Myocyte (in vitro differentiated cells): ENCODE measurements around the gene CACNG1. TPM values are rescaled to one million over a fixed set of nuclear protein-coding genes. Genes with fewer than 3 reads are reported as not detected.

ENCODE experiments used
- DNase-seq: peaks from one replicate; pipeline ENCODE4 v3.0.0-alpha.2; 2012; ENCODE audit warnings: low read depth
- polyA plus RNA-seq: library from polyadenylated mRNA; unstranded; fragments of >200 nt; gene quantifications from one replicate; pipeline ENCODE4 v1.2.1, GENCODE V29; 2012; ENCODE audit warnings: missing spikeins
- total RNA-seq: library from RNA; depleted of rRNA; stranded (reverse); fragments of >200 nt; gene quantifications from 2 replicates; pipeline ENCODE4 v1.2.3, GENCODE V29; 2014

The CACNG1 gene
- total RNA-seq, result 142 and 146 TPM in 2 replicates
- polyA plus RNA-seq, result 49.8 TPM

- peak; percentile 94 for DNase-seq
Observed at GRCh38 chr17:67044016-67044772, at the start of gene CACNG1. Gene CACNG1, plus strand, starts transcription at chr17:67044554. Its CDS starts 107 bp downstream, at chr17:67044661.

GRCh38 chr17:66994930-66995535, 49.3 kb upstream of the CACNG1 start:
- DNase-seq, result no peak

- DNase-seq, result peak; percentile 90
Observed at GRCh38 chr17:66995944-66996343, 48.4 kb upstream of the CACNG1 start.

- DNase-seq, result peak; percentile 76
Observed at GRCh38 chr17:66996926-66997325, 47.4 kb upstream of the CACNG1 start.

GRCh38 chr17:67003231-67003630, 41.1 kb upstream of the CACNG1 start:
- DNase-seq, result no peak

- no peak for DNase-seq
Observed at GRCh38 chr17:67004181-67004580, 40.2 kb upstream of the CACNG1 start.

GRCh38 chr17:67007266-67007665, 37.1 kb upstream of the CACNG1 start:
- no peak for DNase-seq

- DNase-seq, result no peak
Observed at GRCh38 chr17:67008101-67008500, 36.3 kb upstream of the CACNG1 start.

GRCh38 chr17:67011527-67012175, 32.7 kb upstream of the CACNG1 start:
- no peak for DNase-seq

- DNase-seq, result no peak
Observed at GRCh38 chr17:67013891-67014290, 30.5 kb upstream of the CACNG1 start.

- peak; percentile 93 for DNase-seq
Observed at GRCh38 chr17:67015001-67015400, 29.4 kb upstream of the CACNG1 start.

GRCh38 chr17:67016039-67016762, 28.2 kb upstream of the CACNG1 start:
- DNase-seq, result no peak

GRCh38 chr17:67017910-67018309, 26.4 kb upstream of the CACNG1 start:
- DNase-seq, result no peak

GRCh38 chr17:67018471-67019434, 25.6 kb upstream of the CACNG1 start:
- no peak for DNase-seq

- DNase-seq, result no peak
Observed at GRCh38 chr17:67019809-67020208, 24.5 kb upstream of the CACNG1 start.

GRCh38 chr17:67020293-67020766, 24.0 kb upstream of the CACNG1 start:
- DNase-seq, result no peak

- DNase-seq, result no peak
Observed at GRCh38 chr17:67021196-67021595, 23.2 kb upstream of the CACNG1 start.

GRCh38 chr17:67021743-67022450, 22.5 kb upstream of the CACNG1 start:
- no peak for DNase-seq

- no peak for DNase-seq
Observed at GRCh38 chr17:67022451-67022810, 21.9 kb upstream of the CACNG1 start.

GRCh38 chr17:67024736-67025135, 19.6 kb upstream of the CACNG1 start:
- no peak for DNase-seq
